Pancreas (tissue), 10 donors: ENCODE results near the gene SRSF1. TPM values are rescaled to one million over a fixed set of nuclear protein-coding genes. Genes with fewer than 3 reads are reported as not detected.

Source experiments
- ATAC-seq, 4 donors: fragments of 200-7000 bp; cut with Tn5 transposase; one replicate each; pipeline versions ENCODE4 v1.8.0 to v1.9.1; 2020; ENCODE audit warnings: mild to moderate bottlenecking in 4 of 4, moderate library complexity in 4 of 4
- DNase-seq, 6 donors: peaks; one replicate each; pipeline ENCODE4 v3.0.0-alpha.2; 2020
- FAIRE-seq: peaks from 2 replicates; lab custom pipeline; 2012; peaks lifted over from hg19 to GRCh38; lab: Jason Lieb, UNC
- H3K27ac ChIP-seq, 4 donors: fragments of 200-600 bp; sonication (generic); 1 replicate in 3 of 4; 2 replicates in 1 of 4; pipeline versions ENCODE4 v1.5.0 to v1.8.0; 2020
- H3K27me3 ChIP-seq, 4 donors: fragments of 200-600 bp; one replicate each; pipeline ENCODE4 v1.8.0; 2021
- H3K36me3 ChIP-seq, 3 donors: fragments of 200-600 bp; sonication (generic) in 1 of 3; one replicate each; pipeline versions ENCODE4 v1.5.0 to v1.8.0; 2020 to 2021
- H3K4me1 ChIP-seq, 3 donors: fragments of 200-600 bp; one replicate each; pipeline ENCODE4 v1.8.0; 2021
- H3K4me3 ChIP-seq, 4 donors: fragments of 200-600 bp; sonication (generic) in 2 of 4; one replicate each; pipeline versions ENCODE4 v1.5.0 to v1.8.0; 2020 to 2021
- H3K9me3 ChIP-seq, 4 donors: fragments of 200-600 bp; one replicate each; pipeline ENCODE4 v1.8.0; 2021
- CTCF ChIP-seq, 4 donors: fragments of 200-600 bp; sonication (generic) in 3 of 4; IDR thresholded peaks; one replicate each; pipeline versions ENCODE4 v1.5.0 to v1.8.0; 2021; ENCODE audit warnings: antibody characterized with exemption in 4 of 4
- WGBS, 2 donors: extraction: QIAGEN DNeasy Blood & Tissue Kit; methylation state at CpG; one replicate each; pipeline ENCODE4 v1.1.7; 2013; 5-methylcytosine and 5-hydroxymethylcytosine counted together
- intact Hi-C, 3 donors: fragments of 100-400 bp; cut with DNase I; formaldehyde crosslinking; loops; one replicate each; pipeline versions ENCODE4 v1.11.1 to v1.14.2; 2022
- polyA plus RNA-seq, 2 donors: library from polyadenylated mRNA; stranded (reverse); fragments of 200-250 nt; gene quantifications; one replicate each; pipeline ENCODE4 v1.2.3, GENCODE V29; 2013
- total RNA-seq, 6 donors: library from RNA; stranded (reverse); fragmentation: NEBNext Ultra II Directional in 4 of 6; extraction: Animal tissue kit (Norgen Biotek cat#: 25700) in 4 of 6; gene quantifications; one replicate each; pipeline versions ENCODE4 v1.2.1 to v1.2.4, GENCODE V29; 2021 to 2023
- donor health status: healthy with polysubstance abuse.
- donor health status: DM: no; HTN: no; CAD: no; lungs with moderate emphysema.
- donor health status: DM: no; HTN: no; CAD: no.
- donor health status: control.
- donor health status: control.
- donor health status: Bipolar disorder and iron deficiency.
- donor health status: DM: yes; HTN: yes; CAD: no.
- donor health status: DM: no; HTN: no; CAD: no.
- donor health status: DM: no; HTN: no; CAD: no.
- donor health status: DM: yes; HTN: yes; CAD: no.

SRSF1 gene
- total and polyA plus RNA-seq, 8 donors, result 37.5 to 95.2 (median 67.2) TPM

GRCh38 chr17:57968456-57968855 lies 38.6 kb downstream of the SRSF1 start:
- H3K4me3 ChIP-seq, result no peak overlapping the region
- ATAC-seq (no peak), FAIRE-seq (no peak), DNase-seq (no peak)
- 27 to 47% methylated on average over 1 of the region's 1 CpG for WGBS, 2 donors
- no peaks in the 10 kb centered on the region for H3K27me3 ChIP-seq
- intact Hi-C loops, result no loop called here
- H3K36me3 ChIP-seq, result peaks cover 0 to 5% (median 0%) of the 10 kb centered on the region in 3 donors
- no peaks in the 10 kb centered on the region for H3K9me3 ChIP-seq
- H3K4me1 ChIP-seq, result no peaks in the 10 kb centered on the region
- TF ChIP-seq CTCF (IDR thresholded peaks at IDR 0.05), result no peak
- H3K27ac ChIP-seq, result no peak overlapping the region

- intact Hi-C loops, result no loop called here
- ATAC-seq (no peak), FAIRE-seq (no peak), DNase-seq (no peak)
- Histone ChIP-seq H3K4me1 (no peaks in the 10 kb centered on the region), H3K36me3 (no peaks in the 10 kb centered on the region), H3K9me3 (no peaks in the 10 kb centered on the region), H3K4me3 (no peak overlapping the region), H3K27ac (no peak overlapping the region), H3K27me3 (no peaks in the 10 kb centered on the region)
- 84 to 90% methylated on average over 5 of the region's 5 CpGs for WGBS, 2 donors
- TF ChIP-seq CTCF (IDR thresholded peaks at IDR 0.05), result no peak
Observed at GRCh38 chr17:57966875-57967274, 40.2 kb downstream of the SRSF1 start.

GRCh38 chr17:57966246-57966645 lies 40.8 kb downstream of the SRSF1 start:
- H3K27me3 ChIP-seq, result no peaks in the 10 kb centered on the region
- intact Hi-C loops, result no loop called here
- no peak overlapping the region for H3K27ac ChIP-seq
- no peak overlapping the region for H3K4me3 ChIP-seq
- WGBS, 2 donors, result 83 to 85% methylated on average over 5 of the region's 5 CpGs
- no peak for FAIRE-seq
- H3K36me3 ChIP-seq, result no peaks in the 10 kb centered on the region
- no peaks in the 10 kb centered on the region for H3K4me1 ChIP-seq
- no peak for DNase-seq
- TF ChIP-seq CTCF (IDR thresholded peaks at IDR 0.05), result no peak
- H3K9me3 ChIP-seq, result no peaks in the 10 kb centered on the region
- no peak for ATAC-seq

- Histone ChIP-seq H3K36me3 (no peaks in the 10 kb centered on the region), H3K9me3 (no peaks in the 10 kb centered on the region), H3K27ac (no peak overlapping the region), H3K27me3 (no peaks in the 10 kb centered on the region), H3K4me1 (no peaks in the 10 kb centered on the region), H3K4me3 (no peak overlapping the region)
- ATAC-seq (no peak), FAIRE-seq (no peak), DNase-seq (no peak)
- intact Hi-C loops, result no loop called here
- no peak for TF ChIP-seq CTCF (IDR thresholded peaks at IDR 0.05)
- 80 to 85% methylated on average over 26 of the region's 26 CpGs for WGBS, 2 donors
Observed at GRCh38 chr17:57965521-57966160, 41.4 kb downstream of the SRSF1 start.

- WGBS, 2 donors, result 90 to 94% methylated on average over 6 of the region's 6 CpGs
- no peak for TF ChIP-seq CTCF (IDR thresholded peaks at IDR 0.05)
- H3K9me3 ChIP-seq, result no peaks in the 10 kb centered on the region
- no peak overlapping the region for H3K4me3 ChIP-seq
- H3K4me1 ChIP-seq, result no peaks in the 10 kb centered on the region
- no peak for ATAC-seq
- FAIRE-seq, result no peak
- no peaks in the 10 kb centered on the region for H3K27me3 ChIP-seq
- H3K36me3 ChIP-seq, result no peaks in the 10 kb centered on the region
- no peak overlapping the region for H3K27ac ChIP-seq
- intact Hi-C loops, result no loop called here
- no peak for DNase-seq
Observed at GRCh38 chr17:57963149-57963511, 43.9 kb downstream of the SRSF1 start.
